KOPT-K1 (cell line): ENCODE data around the gene FAM3C.
"Not testable (repeated sequence)": the region's sequence is repeated elsewhere in the genome, so short reads cannot be mapped to it uniquely, and the experiment has no call there.

ENCODE experiments used
- H3K27ac ChIP-seq: fragments of 200-600 bp; sonication (generic); 2 replicates; pipeline ENCODE4 v1.5.1; 2016; ENCODE audit warnings: antibody characterized with exemption, mild to moderate bottlenecking, low read depth, low read length; ENCODE audit not compliant: poor library complexity, severe bottlenecking
- H3K36me3 ChIP-seq: fragments of 200-600 bp; sonication (generic); 2 replicates; pipeline ENCODE4 v1.5.1; 2017; ENCODE audit warnings: antibody characterized with exemption, mild to moderate bottlenecking, low read length, moderate library complexity; ENCODE audit not compliant: insufficient read depth
- H3K9me3 ChIP-seq: fragments of 200-600 bp; sonication (generic); 2 replicates; pipeline ENCODE4 v1.5.1; 2017; ENCODE audit warnings: antibody characterized with exemption, low read length, mild to moderate bottlenecking; ENCODE audit not compliant: insufficient read depth, poor library complexity, severe bottlenecking

Gene FAM3C, protein sequence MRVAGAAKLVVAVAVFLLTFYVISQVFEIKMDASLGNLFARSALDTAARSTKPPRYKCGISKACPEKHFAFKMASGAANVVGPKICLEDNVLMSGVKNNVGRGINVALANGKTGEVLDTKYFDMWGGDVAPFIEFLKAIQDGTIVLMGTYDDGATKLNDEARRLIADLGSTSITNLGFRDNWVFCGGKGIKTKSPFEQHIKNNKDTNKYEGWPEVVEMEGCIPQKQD

DNA sequence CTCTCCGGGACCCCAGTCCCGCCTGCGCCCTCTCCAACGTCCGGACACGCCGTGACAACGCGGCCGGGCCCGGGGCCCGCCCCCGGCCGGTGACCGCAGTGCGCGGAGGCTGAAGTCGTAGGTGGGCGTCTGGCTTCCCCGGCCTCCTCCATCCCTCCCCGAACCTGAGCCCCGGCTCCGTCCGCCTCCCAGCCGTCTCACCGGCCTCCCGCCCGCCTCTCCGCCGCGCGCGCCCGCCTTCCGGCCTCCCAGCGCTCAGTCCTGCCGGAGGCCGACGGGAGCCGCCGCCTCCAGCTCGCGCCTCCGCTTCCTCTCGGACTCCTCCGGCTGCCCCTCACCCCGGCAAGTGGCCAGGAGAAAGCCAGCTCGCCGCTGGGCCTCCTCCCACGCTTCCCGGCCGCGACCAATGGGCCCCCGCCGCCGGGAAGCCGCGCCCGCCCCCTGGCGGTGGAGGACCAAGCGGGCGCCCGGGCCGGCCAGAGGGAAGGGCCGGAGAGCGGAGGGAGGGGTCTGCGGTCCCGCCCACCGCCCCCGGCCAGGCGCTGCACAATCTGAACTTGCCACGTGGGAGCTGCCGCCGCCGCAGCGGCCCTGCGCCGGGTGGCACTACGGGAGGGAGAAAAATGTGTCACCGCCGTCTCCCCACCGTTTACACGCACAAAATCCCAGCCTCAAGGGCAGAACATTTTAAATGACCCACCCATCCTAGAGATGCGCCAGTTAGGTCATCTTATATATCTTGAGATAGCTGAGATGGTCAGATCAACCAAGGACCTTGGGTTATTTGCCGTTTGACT, at the start of gene FAM3C:
Gene FAM3C (minus strand): TSS at position 348 of the 797 bp plus-strand sequence. CDS start 13,339 bp downstream, outside the sequence.
- Histone ChIP-seq H3K9me3 (no peaks in the 10 kb centered on the region), H3K36me3 (no peaks in the 10 kb centered on the region), H3K27ac (peak within 1 kb of the TSS; percentile 64)

GRCh38 chr7:121442845-121443244, 46.7 kb upstream of the FAM3C start:
- Histone ChIP-seq H3K9me3 (no peaks in the 10 kb centered on the region), H3K36me3 (no peaks in the 10 kb centered on the region), H3K27ac (no peak overlapping the region)

DNA sequence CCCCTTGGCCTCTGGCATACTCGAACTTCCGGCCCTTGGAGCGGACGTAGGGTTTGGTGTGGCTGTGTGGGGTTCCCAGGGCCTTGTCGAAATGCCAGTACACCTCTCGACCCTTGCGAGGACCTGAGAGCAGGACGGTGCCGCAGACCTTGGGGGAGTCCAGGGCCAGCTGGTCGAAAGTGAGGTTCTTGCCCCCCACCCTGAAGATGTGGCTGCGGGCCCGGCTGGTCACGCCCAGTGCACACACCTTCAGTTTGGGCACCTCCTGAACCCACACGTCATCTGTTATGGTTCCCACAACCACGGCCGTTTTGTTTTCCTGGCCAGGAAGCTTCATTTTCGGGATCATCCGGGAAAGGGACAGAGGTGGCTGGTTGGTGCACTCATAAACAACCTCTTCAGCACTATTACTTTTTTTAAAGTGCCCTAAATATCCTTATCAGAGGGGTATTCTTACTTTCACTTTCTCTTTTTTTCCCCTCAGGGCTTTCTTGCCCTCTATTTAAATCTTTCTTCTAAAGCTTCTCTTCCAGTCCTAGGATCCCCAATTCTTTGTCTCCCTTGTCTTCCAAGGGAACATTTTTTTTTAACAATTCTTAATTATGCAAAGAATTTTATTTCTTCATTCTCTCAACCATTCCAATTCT, 44.9 kb upstream of the FAM3C start:
- Histone ChIP-seq H3K9me3 (no peaks in the 10 kb centered on the region), H3K36me3 (no peaks in the 10 kb centered on the region), H3K27ac (peak overlapping the region; percentile 11)

DNA sequence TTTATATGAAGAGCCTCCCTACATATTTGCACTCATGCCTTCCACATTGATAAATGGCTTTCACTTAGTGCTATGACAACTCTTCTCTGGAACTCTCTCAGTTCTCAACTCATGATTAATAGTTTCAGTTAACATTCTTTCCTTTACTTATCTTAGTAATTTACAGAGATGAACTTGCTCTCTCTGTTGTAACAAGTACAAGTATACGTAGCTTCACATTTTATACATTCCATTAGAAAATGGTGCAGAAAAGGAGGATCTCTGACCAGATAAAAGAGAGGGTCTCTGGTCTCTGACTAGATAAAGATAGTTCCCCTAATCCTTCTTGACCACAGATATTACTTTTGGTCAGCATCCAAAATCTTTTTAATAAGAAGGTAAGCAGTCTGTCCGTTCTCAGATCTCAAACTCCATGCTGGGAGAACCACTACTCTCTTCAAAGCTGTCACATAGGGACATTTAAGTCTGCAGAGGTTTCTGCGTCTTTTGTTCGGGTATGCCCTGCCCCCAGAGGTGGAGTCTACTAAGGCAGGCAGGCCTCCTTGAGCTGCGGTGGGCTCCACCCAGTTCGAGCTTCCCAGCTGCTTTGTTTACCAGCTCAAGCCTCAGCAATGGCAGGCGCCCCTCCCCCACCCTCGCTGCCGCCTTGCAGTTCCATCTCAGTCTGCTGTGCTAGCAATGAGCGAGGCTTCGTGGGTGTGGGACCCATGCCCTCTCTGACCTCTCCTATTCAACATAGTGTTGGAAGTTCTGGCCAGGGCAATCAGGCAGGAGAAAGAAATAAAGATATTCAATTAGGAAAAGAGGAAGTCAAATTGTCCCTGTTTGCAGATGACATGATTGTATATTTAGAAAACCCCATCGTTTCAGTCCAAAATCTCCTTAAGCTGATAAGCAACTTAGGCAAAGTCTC, 42.2 kb upstream of the FAM3C start:
- H3K9me3 ChIP-seq = not testable (repeated sequence)

GRCh38 chr7:121437470-121437869, 41.4 kb upstream of the FAM3C start:
- H3K27ac ChIP-seq = no peak overlapping the region
- H3K9me3 ChIP-seq = no peaks in the 10 kb centered on the region
- H3K36me3 ChIP-seq = no peaks in the 10 kb centered on the region

More for the DNA sequence above, 42.2 kb upstream of the FAM3C start:
- not testable (repeated sequence) for H3K27ac ChIP-seq, H3K36me3 ChIP-seq

- Histone ChIP-seq H3K27ac (no peak overlapping the region), H3K9me3 (no peaks in the 10 kb centered on the region), H3K36me3 (no peaks in the 10 kb centered on the region)
Measured at GRCh38 chr7:121436688-121437087, 40.6 kb upstream of the FAM3C start.

DNA sequence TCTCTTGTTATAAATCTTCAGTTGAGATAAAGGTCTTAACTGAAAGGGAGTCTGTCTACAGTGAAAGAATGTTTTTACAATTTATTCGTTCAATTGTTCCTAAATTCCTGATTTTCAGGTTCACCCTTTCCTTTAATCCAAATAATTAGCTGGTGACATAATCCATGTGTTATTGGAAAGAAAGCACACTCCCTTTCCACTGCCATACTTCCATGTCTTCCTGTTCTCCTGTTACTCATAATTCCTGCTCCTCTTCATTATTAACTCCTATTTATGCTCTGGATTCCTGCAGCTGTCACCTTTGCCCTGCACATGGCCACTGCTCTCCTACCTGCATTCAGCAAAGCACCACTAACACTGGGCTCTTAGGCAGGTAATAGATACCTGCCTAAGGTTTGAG, 40.0 kb upstream of the FAM3C start:
- Histone ChIP-seq H3K36me3 (no peaks in the 10 kb centered on the region), H3K9me3 (no peaks in the 10 kb centered on the region), H3K27ac (no peak overlapping the region)

- no peak overlapping the region for H3K27ac ChIP-seq
- H3K9me3 ChIP-seq = no peaks in the 10 kb centered on the region
- no peaks in the 10 kb centered on the region for H3K36me3 ChIP-seq
Measured at GRCh38 chr7:121433775-121434174, 37.7 kb upstream of the FAM3C start.

DNA sequence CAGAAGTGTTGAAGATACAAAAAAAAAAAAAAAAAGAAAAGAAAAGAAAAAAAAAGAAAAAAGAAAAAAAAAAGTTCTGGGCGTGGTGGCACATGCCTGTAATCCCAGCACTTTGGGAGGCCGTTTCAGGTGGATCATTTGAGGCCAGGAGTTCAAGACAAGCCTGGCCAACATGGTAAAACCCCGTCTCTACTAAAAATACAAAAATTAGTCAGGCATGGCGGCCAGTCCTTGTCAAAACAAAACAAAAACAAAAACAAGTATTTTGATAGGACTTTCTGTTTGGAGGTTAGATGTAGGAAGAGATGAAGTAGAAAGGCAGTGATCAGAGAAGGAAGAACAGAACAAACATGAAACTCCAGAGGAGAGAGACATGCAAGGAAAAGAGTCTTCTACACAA, 36.4 kb upstream of the FAM3C start:
- not testable (repeated sequence) for H3K36me3 ChIP-seq, H3K27ac ChIP-seq, H3K9me3 ChIP-seq

GRCh38 chr7:121431996-121432395, 35.9 kb upstream of the FAM3C start:
- Histone ChIP-seq H3K36me3 (no peaks in the 10 kb centered on the region), H3K9me3 (no peaks in the 10 kb centered on the region), H3K27ac (no peak overlapping the region)

DNA sequence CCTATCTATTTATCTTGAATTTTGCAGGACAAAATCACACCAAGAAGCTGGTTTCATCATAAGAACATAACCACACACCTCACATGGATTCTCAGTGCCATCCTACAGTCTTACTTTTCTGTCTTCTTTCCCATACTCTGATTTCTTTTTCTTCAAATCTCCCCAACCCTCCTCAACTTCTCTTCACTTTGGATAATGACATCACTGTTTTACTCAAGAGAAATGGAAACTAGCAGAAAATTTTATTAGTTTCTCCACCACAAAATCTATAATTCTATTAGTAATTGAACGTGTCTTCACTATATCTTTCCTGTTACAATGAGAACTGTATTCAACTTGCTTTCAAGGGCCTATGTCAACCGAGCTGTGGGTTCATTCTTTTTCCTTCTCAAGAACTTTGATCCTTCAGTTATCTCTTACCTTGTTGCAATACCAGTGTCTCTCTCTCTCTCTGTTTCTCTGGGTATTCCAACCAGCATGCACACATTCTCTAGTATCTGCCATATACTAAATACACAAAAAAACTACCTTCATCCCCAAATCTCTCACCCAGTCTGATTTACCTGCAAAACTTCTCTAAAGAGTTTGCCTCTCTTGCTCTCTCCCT, 35.4 kb upstream of the FAM3C start:
- Histone ChIP-seq H3K9me3 (no peaks in the 10 kb centered on the region), H3K36me3 (no peaks in the 10 kb centered on the region), H3K27ac (no peak overlapping the region)

- no peaks in the 10 kb centered on the region for H3K9me3 ChIP-seq
- no peaks in the 10 kb centered on the region for H3K36me3 ChIP-seq
- no peak overlapping the region for H3K27ac ChIP-seq
Measured at GRCh38 chr7:121430558-121430957, 34.5 kb upstream of the FAM3C start.

DNA sequence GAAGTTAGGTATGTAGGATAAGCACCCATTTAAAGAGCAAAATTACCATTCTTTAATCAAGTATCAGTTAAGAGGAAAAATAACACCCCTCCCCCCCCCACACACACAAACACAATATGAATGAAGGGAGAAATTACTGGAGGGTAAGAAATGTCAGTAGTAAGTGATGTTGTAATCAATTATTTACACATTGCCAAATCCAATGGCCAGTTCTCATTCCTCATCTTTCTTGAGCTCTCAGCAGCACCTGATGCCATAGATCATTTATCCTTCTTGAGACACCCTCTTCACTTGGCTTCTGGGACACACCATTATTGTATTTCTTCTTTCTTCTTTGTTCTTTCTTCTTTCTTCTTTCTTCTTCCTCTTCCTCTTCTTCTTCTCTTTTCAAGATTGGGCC, 33.7 kb upstream of the FAM3C start:
- no peaks in the 10 kb centered on the region for H3K36me3 ChIP-seq
- no peak overlapping the region for H3K27ac ChIP-seq
- no peaks in the 10 kb centered on the region for H3K9me3 ChIP-seq

- H3K27ac ChIP-seq = no peak overlapping the region
- no peaks in the 10 kb centered on the region for H3K9me3 ChIP-seq
- H3K36me3 ChIP-seq = no peaks in the 10 kb centered on the region
Measured at GRCh38 chr7:121428855-121429489, 32.9 kb upstream of the FAM3C start.
